NCI-H187 treated with DMSO at 0.1 percent for 48 hours (cell line): Measurements from ENCODE around the gene COQ4.
A peak's percentile ranks its signal among the peaks of the same experiment; 100 is the strongest.

Experiments used
- DNase-seq: peaks from one replicate; lab custom pipeline; 2025; lab: John Stamatoyannopoulos, UW

The COQ4 gene

DNA sequence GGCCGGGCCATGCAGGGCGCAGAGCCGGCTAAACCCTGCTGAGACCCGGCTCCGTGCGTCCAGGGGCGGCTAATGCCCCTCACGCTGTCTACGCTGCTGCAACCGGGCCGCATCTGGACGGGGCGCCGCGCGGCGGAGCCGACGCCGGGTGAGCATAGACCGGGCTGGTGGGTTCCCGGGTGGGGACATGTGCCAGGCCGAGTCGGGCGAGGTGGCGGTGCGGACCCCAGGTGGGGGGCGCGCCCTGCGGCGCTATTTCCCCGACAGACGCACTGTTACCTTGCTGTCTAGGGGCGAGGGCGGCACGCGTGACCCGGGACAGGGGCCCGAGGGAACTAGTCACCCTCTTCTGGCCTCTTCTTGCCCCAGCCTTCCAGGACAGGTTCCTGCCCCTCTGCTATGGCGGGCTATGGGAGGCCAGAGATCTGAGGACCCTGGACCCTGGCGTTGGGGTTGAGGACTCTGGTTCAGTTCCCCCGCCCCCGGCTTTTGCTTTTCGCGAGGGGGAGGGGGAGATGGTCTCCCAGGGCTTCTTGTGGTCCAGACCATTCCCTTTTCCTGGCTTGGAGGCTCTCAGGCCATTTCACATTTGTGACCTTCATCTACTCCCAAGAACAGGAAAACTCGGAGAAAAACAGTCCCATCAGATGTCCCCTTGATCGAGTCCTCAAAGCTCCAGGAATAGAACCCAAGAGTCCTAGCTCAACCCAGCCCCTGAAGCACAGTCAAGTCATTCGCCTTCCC lies 18.2 kb downstream of the COQ4 start:
- no peak for DNase-seq

DNA sequence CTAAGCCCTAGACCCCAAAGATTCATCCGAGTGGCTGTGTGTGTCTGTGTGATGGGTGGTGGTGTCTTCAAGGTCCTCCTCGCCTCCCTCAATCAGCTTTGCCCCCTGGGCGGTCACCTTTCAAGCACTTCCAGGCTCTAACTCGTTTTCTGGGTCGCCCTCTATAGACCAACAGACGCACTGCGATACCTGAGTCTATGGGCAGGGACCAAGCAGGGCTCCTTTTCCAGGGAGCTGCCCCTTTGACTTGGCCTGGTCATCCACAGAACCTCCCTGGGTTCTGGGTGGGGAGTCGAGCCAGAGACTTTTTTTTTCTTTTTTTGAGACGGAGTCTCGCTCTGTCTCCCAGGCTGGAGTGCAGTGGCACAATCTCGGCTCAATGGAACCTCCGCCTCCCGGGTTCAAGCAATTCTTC lies 18.8 kb downstream of the COQ4 start:
- DNase-seq: no peak

DNA sequence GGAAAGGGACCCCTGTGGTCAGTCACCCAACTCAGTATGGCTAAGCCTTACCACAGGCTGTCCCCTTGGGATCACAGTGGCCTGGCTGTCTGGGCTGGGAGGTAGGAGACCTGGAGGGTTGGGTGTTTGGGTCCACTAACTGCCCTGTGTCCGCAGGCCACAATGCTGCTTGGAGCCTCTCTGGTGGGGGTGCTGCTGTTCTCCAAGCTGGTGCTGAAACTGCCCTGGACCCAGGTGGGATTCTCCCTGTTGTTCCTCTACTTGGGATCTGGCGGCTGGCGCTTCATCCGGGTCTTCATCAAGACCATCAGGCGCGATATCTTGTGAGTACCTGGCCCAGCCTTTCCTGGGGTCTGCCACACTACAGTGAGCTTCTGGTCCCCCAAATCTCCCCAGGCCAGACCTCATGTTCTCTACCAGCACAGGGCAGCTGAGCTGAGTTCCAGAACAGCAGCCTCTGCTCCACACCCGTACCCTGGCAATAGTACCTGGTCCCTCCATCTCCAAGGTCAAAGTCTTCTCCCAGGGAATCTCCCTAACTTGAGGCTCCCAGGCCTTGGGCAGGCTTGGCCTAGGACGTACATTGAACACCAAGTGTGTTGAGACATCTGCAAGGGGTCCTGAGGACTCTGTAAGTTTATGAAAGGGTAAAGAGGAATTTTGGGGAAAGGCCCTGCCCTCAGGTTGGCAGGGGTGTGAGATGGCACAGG lies 20.5 kb downstream of the COQ4 start:
- no peak for DNase-seq

DNA sequence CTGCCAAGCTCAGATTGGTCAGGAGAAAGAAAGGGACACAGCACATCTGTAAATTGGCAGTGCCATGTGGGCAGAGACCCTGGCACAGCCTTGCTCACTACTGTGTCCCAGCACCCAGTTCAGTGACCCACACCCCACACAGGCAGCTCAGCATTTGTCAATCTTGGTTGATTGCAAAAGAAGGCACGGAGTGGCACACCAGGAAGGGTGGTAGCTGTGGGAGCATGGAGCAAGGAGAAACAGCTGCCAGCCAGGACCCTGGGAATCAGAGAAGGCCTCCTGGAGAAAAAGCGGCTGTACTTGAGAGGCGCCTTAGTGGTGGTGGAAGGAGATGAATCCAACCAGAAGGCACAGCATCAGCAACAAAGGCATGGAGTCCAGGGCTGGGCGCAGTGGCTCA lies 21.2 kb downstream of the COQ4 start:
- no peak for DNase-seq

DNA sequence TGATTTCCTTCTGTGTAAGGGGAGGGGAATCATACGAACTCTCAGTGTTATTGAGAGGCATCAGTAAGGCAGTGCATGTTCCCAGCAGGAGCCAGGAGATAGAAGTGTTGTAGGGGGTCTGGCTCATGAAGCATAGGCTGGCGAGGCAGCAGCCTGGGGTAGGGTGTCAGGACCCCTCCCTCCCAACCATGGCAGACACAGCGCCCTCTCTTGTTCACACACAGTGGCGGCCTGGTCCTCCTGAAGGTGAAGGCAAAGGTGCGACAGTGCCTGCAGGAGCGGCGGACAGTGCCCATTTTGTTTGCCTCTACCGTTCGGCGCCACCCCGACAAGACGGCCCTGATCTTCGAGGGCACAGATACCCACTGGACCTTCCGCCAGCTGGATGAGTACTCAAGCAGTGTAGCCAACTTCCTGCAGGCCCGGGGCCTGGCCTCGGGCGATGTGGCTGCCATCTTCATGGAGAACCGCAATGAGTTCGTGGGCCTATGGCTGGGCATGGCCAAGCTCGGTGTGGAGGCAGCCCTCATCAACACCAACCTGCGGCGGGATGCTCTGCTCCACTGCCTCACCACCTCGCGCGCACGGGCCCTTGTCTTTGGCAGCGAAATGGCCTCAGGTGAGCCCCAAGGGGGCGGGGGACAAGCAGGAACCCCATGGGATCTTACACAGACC lies 22.4 kb downstream of the COQ4 start:
- DNase-seq: no peak

DNA sequence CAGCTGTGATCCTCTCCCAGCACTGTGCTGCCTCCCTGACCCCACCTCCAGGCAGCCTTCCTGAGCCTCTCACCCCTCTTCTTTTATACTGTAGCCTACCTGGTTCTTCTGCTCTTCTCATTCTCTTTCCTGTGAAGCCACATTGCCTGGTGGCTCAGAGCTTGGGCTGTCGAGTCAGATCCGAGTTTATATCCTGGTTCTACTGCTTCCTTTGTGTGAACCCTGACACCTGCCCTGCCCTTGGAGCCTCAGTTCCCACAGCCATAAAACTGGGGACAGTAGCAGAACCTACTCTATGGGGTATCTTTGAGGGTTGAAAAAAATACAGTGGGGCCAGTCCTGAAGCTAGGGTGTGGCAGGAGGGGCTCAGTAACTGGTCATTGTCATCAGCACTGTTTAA lies 26.5 kb downstream of the COQ4 start:
- DNase-seq: no peak

DNA sequence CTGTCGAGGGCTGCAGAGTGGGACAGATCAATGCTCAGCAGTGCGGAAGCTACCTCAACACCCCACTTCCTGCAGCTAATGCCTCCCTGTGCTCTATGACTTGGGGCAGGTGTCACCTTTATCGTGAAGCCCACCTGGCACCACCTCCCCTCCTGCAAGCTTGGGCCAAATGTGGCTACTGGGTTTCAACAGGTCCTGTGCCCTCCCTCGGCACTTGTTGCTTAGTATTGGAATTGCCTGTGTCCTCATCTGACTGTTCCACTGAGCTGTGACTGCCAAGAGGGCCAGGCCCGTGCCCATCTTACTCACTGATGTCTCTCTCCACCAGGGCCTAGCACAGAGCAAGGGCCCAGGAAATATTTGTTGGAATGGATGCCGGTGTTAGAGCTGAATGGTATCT lies 27.1 kb downstream of the COQ4 start:
- DNase-seq: no peak

DNA sequence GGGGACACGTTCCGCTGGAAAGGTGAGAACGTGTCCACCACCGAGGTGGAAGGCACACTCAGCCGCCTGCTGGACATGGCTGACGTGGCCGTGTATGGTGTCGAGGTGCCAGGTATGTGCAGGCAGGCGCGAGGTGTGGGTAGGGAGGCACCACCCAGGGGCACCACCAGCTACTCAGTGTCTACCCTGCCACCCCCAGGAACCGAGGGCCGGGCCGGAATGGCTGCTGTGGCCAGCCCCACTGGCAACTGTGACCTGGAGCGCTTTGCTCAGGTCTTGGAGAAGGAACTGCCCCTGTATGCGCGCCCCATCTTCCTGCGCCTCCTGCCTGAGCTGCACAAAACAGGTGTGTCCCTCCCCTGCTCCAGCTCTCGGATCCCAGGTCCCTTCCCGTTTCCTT lies 32.8 kb downstream of the COQ4 start:
- no peak for DNase-seq

DNA sequence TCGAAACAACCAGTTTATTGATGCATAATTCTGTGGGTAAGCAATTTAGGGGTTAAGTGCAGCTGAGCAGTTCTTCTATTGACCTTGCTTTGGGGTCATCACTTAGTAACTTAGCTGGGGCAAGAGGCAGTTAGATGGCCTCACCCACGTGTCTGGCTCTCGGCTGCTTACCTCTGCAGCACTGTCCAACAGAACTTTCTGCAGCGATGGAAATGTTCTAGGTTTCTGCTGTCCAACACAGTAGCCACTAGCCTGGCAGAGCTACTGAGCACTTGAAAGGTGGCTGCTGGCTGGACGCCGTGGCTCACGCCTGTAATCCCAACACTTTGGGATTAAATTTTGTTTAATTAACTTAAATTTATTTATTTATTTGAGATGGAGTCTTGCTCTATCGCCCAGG lies 35.5 kb downstream of the COQ4 start:
- no peak for DNase-seq

DNA sequence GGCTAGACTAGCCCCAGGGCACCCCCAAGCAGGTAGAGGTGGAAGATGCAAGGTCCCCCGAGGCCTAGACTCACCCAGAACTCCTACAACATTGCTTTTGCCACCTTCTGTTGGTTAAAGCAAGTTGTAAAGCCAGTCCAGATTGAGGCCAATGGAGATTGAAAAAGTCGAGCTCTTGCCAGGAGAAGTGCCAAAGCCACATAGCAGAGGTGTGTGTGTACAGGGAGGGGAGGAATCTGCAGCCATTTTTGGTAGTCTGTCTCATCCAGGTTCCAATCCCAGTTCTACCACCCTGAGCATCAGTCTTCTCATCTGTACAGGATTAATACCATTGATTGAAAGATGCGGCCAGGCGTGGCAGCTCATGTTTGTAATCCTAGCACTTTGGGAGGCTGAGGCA lies 36.2 kb downstream of the COQ4 start:
- no peak for DNase-seq

DNA sequence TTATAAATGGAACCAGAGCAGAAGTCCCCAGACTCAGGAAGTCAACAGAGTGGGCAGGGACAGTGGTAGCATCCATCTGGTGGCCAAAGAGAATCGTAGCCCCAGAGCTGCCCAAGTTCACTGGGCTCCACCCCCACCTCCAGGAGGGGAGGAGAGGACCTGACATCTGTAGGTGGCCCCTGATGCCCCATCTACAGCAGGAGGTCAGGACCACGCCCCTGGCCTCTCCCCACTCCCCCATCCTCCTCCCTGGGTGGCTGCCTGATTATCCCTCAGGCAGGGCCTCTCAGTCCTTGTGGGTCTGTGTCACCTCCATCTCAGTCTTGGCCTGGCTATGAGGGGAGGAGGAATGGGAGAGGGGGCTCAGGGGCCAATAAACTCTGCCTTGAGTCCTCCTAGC lies 38.2 kb downstream of the COQ4 start:
- no peak for DNase-seq

DNA sequence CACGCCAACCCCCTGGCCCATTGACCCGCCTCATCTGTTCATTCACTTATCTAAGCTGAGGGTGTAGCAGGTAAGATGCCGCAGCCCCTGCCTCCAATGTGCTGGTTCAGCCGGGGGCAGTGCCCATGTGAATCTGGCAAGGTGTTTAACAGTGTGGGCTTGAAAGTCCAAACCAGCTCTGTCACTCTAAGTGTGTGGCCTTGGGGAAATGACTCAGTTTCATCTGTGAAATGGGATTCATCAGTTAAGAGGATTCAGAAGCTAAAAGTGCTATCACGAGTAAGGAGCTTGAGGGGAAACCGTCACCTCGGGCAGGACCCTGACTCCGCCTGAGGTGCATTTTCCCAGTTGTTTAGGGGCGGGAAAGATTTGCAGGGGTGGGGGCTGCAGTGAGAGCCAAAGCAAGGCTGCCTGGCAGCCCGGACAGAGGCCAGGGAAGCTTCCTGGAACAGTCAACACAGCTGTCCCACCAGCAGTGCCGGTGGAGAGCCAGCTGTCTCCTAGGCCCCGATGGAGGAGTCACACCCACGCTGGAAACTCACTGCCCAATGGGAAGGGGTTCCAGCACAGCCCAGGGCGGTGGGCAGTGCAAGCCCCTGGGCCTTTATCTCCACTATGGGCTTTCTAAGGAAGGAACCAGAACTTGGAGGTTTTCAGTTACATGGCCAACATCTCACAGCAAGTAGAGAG lies 38.8 kb downstream of the COQ4 start:
- DNase-seq: no peak

DNA sequence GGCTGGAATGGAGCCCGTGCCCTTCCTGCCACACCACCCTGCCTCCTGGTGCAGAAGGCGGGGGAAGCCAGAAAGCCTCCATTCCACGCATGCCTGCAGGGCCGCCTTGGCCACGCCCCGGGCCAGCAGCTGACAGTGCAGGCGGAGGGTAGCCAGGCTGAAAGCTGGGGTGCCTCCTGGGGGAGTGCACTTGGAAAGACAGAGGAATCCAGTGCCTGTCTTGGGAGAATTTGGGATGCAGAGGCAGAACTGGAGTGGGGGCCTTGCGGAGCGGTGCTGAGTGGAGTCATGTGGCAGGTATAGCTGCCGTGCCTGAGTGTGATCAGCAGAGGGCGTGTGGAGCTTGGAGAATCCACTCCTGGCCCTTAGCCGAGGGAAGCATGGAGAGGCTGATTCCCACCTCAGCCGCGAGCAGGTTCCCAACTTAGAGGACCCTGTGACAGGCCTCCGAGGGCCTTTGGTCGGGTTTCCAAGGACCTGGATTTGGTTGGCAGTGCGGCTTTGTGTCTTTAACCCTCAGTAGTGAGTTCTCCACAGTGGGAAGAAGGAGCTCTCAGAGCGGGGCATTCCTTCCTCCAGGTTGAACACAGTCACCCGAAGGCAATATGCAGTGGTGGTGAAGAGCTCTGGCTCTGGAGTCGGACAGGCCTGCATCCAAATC lies 39.5 kb downstream of the COQ4 start:
- DNase-seq: peak; percentile 19

DNA sequence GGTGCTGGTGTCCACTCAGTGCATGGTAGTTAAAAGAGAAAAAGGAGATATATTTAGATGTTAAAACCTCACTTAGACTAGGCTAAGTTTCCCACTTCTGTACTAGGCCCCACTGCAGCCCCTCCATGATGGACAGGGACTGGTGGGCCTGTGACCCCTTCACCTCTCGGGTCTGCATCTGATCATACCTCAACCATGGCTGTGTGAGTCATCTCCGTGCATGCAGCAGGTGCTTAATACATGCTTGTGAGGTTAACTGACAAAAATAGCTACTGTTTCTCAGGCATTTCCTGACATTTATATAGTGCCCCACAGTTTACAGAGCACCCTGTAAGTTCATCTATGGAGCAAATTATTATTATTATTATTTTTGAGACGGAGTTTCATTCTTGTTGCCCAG lies 40.1 kb downstream of the COQ4 start:
- no peak for DNase-seq

DNA sequence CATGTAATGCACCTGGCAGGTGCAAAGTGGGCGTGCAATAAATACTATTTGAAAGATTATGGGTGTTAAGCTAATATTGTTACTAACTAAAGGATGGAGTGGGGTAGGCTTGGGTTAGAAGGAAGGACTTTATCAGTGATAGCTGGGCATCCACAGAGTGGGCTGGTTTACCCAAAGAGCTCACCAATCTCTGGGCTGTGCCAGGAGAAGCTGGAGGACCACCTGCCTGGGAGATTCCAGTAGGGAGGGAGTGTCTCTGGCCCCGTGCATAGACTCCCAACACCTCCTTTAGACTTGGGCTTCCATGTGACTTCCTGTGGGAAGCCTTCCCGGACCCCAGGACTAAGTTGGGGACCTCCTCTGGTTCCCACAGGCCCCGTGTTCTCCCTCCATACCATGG lies 42.9 kb downstream of the COQ4 start:
- no peak for DNase-seq

DNA sequence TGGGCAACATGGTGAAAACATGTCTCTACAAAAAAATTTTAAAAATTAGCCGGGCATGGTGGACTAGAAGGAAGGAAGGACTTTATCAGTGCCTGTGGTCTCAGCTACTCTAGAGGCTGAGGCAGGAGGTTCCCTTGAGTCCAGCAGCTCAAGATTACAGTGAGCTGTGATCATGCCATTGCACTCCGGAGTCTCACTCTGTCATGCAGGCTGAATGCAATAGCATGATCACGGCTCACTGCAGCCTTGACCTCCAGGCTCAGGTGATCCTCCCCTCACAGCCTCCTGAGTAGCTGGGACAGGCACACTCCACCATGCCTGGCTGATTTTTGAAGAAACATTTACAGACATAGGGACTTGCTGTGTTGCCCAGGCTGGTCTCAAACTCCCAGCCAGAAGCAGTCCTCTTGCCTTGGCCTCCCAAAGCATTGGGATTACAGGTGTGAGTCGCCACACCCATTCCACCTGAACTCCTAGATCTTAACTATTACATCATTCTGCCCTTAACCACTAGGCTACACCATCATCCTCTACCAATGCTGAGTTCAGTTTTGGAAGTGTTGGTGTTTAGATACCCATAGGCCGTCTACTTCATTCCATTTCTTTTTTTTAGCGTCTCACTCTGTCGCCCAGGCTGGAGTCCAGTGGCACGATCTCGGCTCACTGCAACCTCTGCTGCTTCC lies 46.5 kb downstream of the COQ4 start:
- no peak for DNase-seq

DNA sequence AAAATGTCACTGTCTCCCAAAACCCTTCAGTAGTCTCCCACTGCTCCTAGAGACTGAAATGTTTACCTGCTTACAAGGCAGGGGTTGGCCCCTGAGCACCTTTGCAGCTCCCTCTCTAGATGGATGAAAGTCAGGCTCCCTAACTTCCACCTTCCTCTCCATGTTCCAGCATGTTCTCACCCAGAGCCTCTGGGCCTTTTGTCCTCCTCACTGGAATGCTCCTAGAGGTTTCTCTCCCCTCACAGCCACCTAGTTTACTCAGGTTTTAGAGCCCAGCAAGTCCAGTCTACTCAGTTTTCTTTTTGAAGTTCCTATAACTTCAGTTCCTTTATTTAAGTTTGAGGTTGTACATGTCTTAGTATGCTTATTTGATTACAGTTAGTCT lies 47.7 kb downstream of the COQ4 start:
- DNase-seq: no peak

DNA sequence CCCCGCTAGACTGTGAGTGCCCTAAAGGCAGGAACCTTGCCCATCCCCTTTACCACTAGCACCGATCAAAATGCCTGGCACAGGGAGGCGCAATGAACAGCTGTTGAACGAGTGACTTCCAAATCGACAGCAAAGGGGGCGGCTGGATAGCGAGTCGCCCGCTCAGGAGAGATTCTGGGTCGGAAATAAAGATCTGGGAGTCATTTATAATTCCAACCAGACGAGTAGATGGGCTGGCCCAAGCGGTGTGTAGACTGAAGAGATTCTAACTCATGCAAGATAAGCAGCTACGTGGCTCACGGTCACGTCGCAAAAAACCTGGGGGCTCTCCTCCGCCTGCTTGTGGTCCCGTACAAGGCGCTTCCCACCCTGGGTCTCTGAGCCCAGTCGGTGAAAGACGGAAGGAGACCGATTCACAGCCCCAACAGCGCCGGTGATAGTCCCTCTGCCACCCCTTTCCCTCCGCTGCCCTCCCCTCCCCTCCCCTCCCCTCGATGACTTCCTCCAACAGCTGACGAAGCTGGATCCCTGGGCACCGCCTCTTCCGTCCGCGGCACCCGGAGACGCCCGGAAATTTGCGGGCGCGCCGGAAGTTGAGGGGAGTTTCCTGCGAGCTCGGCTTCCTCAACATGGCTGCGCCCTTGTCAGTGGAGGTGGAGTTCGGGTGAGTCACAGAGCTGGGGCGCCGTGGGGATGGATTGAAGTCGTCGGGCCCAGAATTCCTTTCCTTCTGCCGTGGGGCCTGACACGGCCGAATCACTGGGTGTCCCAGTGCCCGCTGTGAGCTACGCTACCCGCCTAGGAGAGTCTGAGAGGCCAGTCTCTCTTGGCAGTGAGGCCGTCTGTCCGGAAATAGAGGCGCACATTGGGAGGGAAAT lies 48.4 kb downstream of the COQ4 start, which contains the start of gene URM1:
TSS of gene URM1 (plus strand) at position 623 of the 878 bp plus-strand sequence. CDS start at position 630, 7 bp downstream.
- DNase-seq: peak; percentile 54

DNA sequence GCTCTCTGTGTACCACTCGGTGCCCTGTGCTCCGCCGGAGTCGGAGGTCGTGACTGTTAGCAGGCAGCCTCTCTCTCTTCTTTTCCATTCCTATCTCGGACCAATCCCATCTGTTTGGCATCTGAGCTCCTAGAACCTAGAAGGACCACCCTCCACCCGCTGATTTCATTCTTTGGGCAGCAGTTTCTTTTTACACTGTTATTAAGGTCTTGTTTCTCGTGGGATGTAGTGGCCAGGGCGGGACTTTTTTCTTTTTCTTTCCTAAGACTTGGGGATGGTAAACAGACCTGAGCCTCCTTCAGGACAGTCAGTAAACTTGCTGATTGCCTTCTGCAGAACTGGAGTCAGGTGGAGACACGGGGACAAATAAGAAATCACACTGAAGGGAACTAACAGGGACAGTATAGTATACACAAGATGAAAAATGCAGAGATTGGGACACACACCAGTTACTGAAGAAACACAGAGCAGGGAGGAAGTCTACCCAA lies 49.0 kb downstream of the COQ4 start:
- DNase-seq: no peak

DNA sequence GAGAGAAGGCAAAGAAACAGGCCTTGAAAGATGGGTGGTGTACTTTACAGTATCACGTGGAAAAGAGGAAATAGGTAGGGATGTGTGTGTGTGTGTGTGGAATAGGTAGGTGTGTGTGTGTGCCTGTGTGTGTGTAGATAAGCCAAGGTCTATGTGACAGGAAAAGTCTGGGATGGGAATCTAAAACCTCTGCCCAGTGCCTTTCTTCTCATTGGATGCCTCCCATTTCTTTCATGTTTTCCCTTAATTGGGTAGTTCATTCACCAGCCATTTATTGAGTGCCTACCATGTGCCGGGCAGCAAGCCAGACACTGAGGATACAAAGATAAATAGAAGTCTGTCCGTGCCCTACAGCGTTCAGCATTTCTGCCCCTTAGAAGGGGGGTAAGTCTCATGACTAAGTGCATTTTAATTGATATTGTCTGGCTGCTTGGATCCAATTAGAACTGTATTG lies 49.6 kb downstream of the COQ4 start:
- DNase-seq: no peak
